ENCODE measurements around the gene TTLL3.
"Not testable (repeated sequence)": the region's sequence is repeated elsewhere in the genome, so short reads cannot be mapped to it uniquely, and the experiment has no call there.

TTLL3 gene

DNA sequence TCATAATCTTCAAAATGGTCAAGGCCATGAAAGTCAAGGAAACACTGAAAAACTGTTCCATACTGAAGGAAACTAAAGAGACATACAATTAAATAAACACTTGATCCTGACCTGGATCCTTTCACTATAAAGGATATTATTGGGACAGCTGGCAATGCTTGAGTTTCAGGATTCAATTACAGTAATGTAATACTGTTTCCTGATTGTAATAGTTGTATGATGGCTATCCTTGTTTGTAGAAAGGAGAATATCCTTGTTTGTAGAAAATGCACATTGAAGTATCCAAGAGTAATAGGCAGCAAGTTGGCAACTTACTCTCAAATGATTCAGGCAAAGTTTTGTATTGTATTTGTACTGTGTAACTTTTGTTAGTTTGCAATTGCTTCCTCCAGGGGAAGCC is 65.4 kb downstream of the TTLL3 start:
- DNase-seq: peak; percentile 61

DNA sequence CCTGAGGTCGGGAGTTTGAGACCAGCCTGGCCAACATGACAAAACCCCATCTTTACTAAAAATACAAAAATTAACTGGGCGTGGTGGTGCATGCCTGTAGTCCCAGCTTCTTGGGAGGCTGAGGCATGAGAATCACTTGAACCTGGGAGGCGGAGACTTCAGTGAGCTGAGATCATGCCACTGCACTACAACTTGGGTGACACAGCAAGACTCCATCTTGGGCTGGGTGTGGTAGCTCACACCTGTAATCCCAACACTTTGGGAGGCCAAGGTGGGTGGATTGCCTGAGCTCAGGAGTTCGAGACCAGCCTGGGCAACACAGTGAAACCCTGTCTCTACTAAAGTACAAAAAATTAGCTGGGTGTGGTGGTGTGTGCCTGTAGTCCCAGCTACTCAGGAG is 66.2 kb downstream of the TTLL3 start:
- not testable (repeated sequence) for DNase-seq

DNA sequence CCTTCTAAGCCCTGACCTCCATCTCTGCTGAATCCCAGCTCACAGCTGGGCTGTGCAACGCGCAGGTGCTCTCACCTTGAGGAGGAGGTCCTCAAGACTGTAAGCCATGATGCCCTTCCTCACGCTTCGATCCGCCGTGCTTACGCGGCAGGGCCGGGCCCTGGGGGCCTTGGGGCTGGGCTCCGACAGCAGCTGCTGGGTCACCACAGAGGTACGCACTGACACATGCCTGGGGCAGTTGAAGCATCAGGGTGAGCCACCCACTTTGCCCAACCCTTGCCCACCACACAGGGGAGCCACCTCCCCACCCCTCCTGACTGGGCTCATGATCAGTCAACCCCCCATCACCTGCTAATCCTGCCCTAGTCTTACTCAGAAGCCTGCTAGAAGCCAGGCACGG is 66.9 kb downstream of the TTLL3 start:
- no peak for DNase-seq

DNA sequence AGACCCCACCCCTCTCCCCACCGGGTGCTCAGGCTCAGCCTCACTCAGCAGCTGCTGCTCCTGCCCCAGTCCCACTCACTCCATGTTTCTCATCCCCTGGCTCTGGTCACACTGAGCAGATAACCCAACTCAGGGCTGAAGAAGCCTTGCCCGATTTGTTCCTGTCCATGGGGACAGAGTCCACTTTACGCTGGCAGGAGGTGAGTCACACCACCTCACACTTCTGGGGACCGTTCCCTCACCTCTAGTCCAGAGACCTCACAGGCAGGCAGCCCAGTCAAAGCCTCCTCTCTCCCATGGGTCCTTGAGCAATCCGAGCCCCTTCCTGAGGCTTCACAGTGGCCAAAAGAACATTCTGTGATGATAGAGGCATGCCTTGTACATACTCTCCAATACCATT is 68.6 kb downstream of the TTLL3 start:
- no peak for DNase-seq

DNA sequence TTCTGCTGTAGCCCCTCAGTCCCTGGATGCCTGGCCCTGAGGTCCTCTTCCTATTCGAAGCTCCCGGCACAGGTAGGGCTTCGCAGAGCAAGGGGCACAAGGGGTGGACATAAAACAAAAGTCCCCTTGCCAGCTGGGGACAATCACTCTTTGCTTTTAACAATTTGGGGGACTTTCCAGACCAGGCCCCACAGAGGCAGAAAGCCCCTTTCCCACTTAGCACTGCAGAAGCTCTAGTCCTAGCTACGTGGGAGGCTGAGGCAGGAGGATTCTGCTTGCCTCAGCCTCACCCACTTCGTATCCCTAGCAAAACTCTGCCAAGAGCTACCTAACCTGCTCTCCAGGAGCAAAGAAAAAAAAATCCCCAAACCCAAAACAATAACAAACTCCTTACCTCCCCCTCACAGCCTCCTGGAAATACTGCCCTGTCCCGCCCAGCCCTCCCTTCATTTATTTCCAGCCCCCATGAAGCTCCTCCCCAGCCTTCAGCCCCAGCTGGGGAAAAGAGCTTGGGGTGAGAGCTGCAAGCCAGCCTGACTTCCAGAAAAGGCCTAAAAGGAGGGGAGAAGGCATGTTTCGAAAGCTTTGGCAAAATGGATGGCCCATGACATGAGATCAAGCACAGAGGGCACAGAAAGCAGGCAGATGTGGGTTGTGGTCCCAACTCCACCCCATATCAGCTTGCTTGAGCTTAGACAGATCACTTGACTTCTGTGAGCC is 69.9 kb downstream of the TTLL3 start, which contains the start of gene CIDEC:
Gene CIDEC (minus strand): TSS at position 424 of the 720 bp plus-strand sequence. CDS start 1,767 bp downstream, outside the sequence.
- no peak for DNase-seq

DNA sequence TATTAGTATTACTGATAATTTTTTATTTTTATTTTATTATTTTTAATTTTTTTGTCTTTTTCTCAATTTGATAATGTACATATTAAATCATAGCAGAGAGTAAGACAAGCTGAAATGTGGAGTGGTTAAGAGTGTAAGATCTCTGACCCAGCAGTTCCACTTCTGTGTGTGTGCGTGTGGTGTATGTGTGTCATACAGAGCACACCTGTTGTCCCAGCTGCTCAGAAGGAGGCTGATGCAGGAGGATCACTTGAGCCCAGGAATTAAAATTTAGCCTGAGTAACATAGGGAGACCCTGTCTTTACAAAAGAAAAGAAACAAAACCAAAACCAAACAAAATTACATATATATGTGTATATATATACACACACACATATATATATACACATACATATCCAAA is 71.4 kb downstream of the TTLL3 start:
- peak; percentile 32 for DNase-seq

DNA sequence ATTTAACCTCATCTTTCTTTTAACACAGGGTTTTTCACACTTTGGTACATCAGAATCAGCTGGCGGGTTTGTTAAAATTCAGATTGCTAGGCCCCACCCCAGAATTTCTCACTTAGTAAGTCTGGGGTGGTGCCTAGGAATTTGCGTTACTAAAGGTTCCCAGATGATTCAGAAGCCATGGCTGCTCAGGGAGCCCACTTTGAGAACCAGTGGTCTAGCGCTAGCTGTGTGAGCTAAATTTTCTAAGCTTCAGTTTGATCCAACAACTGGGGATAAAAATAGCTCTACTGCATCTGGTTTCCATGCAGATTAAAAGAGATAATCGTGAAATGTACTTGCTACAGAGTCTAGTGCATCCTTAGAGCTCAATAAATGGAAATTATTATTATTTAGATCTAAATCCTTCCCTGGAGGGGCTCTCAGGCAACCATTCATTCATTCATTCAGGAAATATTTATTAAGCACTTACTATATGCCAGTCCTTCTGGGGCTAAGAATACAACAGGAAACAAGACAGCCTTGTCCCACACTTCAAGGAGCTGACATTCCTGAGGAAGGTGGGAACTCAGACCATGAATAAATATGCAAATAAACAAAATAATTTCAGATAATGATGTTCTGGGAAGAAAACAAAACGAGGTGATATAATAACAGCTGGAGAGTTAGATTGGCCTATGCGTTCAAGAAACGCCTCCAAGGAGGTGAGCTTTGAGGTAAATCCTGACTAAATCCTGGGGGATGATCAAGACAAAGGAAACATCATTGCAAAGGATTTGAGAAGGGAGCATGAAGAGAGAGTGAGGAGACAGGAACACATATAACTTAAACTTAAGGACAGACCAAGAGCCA is 73.9 kb downstream of the TTLL3 start:
- no peak for DNase-seq

DNA sequence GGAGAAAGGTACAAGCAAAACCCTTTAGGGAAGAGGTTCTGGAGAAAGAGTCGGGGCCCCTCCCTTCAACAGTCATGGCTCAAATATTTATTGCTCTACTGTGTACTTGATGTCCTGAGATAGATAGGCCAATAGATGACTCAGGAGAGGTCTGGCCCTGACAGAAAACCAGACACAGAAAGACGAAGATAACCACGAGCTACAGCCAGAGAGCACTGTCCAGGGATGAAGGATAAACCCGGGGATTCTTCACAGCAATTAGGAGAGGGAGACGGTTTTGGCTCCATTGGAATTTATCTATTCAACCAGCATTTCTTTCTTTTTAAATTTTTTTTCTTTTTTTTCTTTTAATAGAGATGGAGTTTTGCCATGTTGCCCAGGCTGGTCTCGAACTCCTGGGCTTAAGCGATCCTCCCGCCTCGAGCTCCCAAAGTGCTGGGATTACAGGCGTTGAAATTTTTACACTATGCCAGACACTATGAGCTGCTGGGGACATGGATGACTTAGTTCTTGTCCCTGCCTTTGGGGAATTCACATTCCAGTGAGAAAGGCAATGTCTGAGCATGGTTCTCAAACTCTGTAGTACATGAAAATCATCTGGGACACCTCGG is 74.6 kb downstream of the TTLL3 start:
- no peak for DNase-seq

Data from NCI-H2171 treated with DMSO at 0.1 percent for 48 hours (cell line).